GM21423 (cell line): Measurements from ENCODE around the gene HABP4.

Experiments
- ATAC-seq: cut with Tn5 transposase; IDR thresholded peaks from one replicate; pipeline ENCODE4 v1.9.1; 2021; ENCODE audit warnings: mild to moderate bottlenecking, moderate library complexity; ENCODE audit not compliant: unreplicated experiment

Gene HABP4

GRCh38 chr9:96449845-96450612 lies at the start of gene HABP4:
Gene HABP4 (plus strand): TSS chr9:96450169. CDS start chr9:96450280, 111 bp downstream.
- peak; percentile 92 for ATAC-seq

- no peak for ATAC-seq
Measured at GRCh38 chr9:96408409-96409280, 41.3 kb upstream of the HABP4 start.

- no peak for ATAC-seq
Measured at GRCh38 chr9:96411129-96411838, 38.7 kb upstream of the HABP4 start.

DNA sequence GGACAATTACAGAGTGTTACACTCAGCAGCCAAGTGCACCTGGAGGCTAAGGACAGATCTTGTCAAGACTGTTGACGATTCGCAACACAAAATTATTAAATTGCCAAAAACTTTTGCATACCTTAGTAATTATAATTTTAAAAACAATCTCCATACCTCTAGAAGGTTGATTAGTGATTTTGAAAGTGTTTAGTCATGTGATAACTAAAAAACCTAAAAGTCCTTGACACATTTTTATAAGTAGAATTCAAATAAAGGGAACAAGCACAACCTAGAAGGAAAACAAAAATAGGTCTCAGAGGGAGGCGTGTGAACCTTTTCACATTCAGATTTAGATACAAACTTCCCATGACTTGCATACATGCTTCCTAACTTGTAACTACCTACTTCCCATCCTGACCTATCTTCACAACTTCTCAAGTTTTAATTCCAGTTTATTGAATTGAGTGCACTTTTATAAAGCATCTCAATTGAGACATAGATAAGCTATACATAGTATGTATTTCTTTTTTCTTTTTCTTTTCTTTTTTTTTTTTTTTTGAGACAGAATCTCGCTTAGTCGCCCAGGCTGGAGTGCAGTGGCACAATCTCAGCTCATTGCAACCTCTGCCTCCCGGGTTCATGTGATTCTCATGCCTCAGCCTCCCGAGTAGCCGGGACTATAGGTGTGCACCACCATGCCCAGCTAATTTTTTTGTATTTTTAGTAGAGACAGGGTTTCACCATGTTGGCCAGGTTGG lies 37.6 kb upstream of the HABP4 start:
- no peak for ATAC-seq

DNA sequence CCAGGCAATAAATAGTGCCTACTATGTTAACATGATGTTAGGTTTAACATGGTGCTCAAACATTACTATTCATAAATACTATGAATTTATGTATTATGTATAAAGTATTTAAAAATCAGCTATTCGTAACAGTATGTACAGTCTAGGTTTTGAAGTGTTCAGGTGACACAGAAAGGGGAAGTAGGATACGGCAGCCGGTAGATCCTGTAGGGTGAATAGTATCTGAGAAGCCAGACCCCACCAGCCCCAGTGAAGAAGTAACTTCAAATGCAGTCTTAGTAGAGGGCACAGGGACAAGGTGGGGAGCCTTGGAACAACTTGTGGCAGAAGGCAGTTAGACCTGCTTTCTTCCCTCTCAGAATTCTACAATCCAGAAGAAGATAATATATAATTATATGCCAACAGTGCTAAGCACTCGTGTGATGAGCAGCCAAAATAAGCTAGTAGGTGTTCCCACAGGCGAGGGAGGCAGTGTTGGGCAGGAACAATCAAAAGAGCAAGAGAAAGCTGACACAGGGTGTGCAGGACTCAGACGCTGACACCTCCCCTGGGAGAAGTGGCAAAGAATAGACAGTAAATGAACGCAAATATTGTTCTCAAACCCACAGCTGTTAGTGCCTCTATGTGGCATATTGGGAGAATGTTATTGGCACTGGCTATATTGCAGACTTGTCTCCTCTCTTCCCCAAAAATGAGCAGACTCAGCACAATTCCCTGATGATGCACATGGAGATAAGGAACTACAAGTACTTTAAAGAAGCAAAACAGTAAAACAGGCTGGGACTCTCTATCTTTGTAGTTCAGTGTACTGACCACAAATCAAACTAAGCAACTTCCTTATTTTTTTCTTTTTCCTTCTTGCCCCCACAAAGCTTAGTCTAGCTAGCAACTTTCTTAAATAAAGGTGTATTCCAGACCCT lies 36.4 kb upstream of the HABP4 start:
- peak; percentile 30 for ATAC-seq

- no peak for ATAC-seq
Measured at GRCh38 chr9:96417051-96417586, 32.9 kb upstream of the HABP4 start.

GRCh38 chr9:96417661-96418082 lies 32.3 kb upstream of the HABP4 start:
- no peak for ATAC-seq

DNA sequence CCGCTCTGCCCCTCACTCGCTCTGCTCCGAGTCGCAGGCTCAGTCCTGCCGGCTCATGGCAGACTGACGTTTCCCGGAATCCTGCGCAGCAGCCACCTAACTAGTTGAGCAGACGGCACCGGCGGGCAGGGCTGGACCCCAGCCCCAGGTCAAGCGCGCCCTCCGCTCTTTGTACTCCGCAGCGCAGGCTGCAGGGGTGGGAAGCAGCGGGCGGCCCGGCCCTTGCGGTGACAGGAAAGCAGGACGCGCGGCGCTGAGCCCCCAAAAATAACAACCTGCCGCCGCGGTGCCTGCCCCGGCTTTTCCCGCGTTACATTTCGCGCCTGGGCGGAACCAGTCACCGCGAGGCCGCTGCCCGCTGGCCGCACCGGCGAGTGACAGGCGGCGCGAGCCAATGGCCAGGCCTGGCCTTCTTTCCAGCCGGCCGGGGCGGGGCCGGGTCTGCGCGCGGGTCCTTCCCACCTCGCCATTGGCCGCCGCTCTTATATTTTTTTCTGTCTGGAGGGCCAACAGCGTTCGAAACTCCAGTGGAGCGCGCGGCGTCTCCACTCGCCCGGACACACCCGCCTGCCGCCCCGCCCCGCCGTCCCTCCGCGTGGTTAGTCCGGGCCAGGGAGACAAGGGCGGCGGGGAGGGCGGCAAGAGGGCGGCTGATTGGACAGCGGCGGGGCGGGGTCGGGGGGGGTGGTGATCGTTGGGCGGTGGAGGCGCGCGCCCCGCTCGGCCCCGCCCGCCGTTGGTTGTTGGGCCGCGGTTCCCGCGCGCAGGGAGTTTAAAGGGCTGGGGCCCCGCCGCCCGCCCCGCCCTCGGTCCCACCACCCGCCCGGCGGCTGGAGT lies 31.7 kb upstream of the HABP4 start, which contains the start of gene ZNF367:
TSS of gene ZNF367 (minus strand) at position 288 of the 837 bp plus-strand sequence. CDS start 338 bp downstream, outside the sequence.
- peak; percentile 56 for ATAC-seq

GRCh38 chr9:96418920-96419690 lies 30.9 kb upstream of the HABP4 start:
- ATAC-seq, result peak; percentile 31

DNA sequence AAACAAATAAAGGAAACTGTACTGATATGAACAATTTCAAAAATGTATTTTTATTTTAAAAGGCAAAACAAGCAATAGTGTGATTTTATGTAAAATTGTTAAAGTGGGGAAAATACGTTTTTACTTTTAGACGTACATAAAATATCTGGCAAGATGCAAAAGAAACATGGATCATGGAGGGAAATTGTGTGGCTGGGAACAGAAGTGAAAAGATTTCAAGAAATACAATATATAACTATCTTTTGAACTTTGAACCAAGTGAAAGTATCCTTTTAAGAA lies 30.3 kb upstream of the HABP4 start:
- ATAC-seq, result no peak

DNA sequence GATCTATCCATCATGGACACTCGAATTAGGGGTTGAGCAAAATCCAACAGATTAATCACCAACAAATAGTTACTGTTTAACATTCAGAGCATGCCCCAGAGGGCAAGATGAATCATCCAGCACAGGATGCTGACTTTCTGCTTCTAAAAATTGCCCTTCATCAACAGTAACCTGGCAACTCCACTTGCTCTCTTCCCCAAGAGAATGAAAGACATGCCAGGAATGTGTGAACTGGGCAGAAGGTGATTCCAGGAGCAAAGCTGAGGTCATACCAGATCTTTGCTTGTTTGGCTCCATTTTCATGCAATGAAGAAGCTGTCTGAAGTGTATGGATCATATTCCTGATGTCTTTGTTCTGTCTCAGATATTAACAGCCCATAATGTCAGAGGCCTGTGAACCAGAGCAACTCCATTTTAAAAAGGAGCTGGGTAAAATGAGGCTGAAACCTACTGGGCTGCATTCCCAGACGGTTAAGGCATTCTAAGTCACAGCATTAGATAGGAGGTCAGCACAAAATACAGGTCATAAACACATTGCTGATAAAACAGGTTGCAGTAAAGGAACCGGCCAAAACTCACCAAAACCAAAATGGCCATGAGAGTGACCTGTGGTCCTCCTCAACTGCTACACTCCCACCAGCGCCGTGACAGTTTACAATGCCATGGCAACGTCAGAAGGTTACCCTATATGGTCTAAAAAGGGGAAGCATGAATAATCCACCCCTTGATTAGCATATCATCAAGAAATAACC lies 29.3 kb upstream of the HABP4 start:
- no peak for ATAC-seq

GRCh38 chr9:96423322-96423984 lies 26.5 kb upstream of the HABP4 start:
- ATAC-seq, result no peak

DNA sequence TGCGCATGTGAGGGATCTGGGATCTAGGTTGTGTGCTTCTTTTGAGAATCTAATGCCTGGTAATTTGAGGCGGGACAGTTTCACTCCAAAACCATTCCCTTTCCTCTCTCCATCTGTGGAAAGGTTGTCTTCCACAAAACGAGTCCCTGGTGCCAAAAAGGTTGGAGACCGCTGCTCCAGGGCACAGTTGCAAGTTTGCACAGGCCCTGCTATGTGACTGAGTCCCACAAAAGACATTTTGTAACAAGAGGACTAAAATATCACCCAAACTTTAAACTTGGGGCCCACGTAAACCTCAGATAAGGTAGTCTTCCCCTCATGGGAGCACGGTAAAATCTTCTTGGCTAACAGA lies 26.0 kb upstream of the HABP4 start:
- no peak for ATAC-seq

DNA sequence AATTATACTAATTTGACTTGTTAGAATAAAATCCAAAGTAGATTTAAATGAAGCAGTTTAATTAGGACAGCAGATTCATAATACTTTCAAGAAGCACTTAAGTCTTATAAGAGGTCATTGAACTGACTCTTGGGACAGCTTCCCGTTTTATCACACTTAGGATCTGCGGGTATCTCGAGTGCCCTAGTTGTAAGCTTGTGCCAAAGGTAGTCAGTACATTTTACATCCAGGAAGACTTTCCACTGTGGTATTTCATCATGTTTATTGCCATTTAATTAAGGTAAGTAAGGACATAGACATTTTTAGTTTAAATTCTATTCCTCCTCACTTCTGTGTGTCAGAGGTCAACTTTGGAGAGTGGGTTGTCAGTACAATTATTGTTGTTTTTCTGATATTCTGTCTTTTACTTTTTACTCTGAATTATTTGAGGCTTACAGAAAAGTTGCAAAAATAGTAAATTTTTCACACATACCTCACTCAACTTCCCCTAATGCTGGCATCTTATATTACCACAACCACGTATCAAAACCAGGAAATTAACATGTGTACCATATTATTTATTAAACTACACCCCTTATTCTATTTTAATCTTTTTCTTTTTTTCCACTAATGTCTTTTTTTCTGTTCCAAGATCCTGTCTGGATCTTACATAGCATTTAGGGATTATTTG lies 24.3 kb upstream of the HABP4 start:
- ATAC-seq, result no peak

DNA sequence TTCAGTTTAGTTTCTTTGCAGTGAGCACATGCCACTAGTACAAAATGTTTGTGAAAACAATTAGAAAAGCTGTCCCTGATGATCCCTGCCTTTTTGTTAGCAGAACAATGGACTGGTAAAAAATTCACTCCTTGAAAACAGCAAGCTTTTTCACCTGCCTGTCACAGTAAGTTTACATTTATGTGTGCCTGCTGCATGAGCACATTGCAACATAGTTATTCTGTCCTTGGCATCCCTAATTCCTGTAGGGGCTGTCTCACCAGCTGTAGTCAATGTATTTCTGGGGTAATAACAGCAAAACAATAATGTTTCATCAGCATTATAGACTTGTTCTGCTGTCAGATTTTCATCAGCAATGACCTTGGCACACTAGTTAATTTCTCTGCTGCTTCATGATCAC lies 20.2 kb upstream of the HABP4 start:
- no peak for ATAC-seq

- no peak for ATAC-seq
Measured at GRCh38 chr9:96430377-96430776, 19.6 kb upstream of the HABP4 start.
